Breast epithelium (tissue), 3 donors: ENCODE results near the gene PAK6.

Experiments
- CTCF ChIP-seq, 3 donors: fragments of 450-650 bp; IDR thresholded peaks; one replicate each; pipeline ENCODE4 v1.5.1; 2016 to 2017; ENCODE audit warnings: antibody characterized with exemption in 3 of 3, mild to moderate bottlenecking in 3 of 3, moderate library complexity in 3 of 3
- POLR2A ChIP-seq: fragments of 450-650 bp; IDR thresholded peaks from one replicate; pipeline ENCODE4 v1.6.1; 2016; ENCODE audit warnings: antibody characterized with exemption, mild to moderate bottlenecking, moderate library complexity
- POLR2AphosphoS5 ChIP-seq, 3 donors: sonication (generic); formaldehyde crosslinking; IDR thresholded peaks; one replicate each; pipeline ENCODE4 v1.6.1; 2017; ENCODE audit warnings: antibody characterized with exemption in 3 of 3

- TF ChIP-seq CTCF (IDR thresholded peaks at IDR 0.05): no peak
- no peak for TF ChIP-seq POLR2A
- TF ChIP-seq POLR2AphosphoS5 (IDR thresholded peaks at IDR 0.05): no peak
Observed at GRCh38 chr15:40323953-40324937, 85.4 kb downstream of the PAK6 start.
